ENCODE measurements around the gene PKLR. TPM values are rescaled to one million over a fixed set of nuclear protein-coding genes. Genes with fewer than 3 reads are reported as not detected.

PKLR gene
- polyA plus RNA-seq, 1 donor from 2014 or later, result not detected

DNA sequence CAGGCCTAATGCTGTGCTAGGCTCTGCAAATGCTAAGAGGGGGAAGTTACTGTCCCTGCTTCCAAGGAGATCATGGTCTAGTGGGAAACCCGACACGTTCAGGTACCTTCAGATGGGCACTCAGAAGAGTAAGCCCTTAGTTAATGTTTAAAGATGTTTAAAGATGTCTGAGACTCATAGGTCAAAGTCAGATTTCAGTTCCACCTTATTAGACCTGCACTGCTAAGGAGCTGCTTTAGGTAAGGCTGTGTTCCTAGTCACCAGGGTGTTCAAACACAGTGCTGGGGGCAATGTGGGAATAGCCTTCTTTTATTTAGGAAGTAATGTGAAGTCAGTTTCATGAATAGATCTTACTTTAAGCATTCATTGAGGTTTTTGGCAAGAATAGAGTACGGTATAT, 15.7 kb upstream of the PKLR start:
- H3K9me3 ChIP-seq (ENCODE audit: low read length), result no peaks in the 10 kb centered on the region
- no peak overlapping the region for H3K27ac ChIP-seq (ENCODE audit: low read length)
- no peak overlapping the region for H3K4me3 ChIP-seq (ENCODE audit: low read length)
- no peak overlapping the region for H2AFZ ChIP-seq (ENCODE audit: low read depth, low read length)
- TF ChIP-seq SMC3 (conservative IDR thresholded peaks at IDR 0.05; ENCODE audit: poor library complexity) (no peak), EP300 (conservative IDR thresholded peaks at IDR 0.05; ENCODE audit: poor library complexity, severe bottlenecking) (no peak), RAD21 (conservative IDR thresholded peaks at IDR 0.05) (no peak), TAF1 (IDR thresholded peaks at IDR 0.05; ENCODE audit: low read depth) (no peak), POLR2AphosphoS5 (IDR thresholded peaks at IDR 0.05) (no peak), MXI1 (conservative IDR thresholded peaks at IDR 0.05; ENCODE audit: poor library complexity, severe bottlenecking) (no peak), EZH2 (IDR thresholded peaks at IDR 0.05; ENCODE audit: borderline replicate concordance, insufficient read depth, low read length, poor library complexity, severe bottlenecking) (no peak)
- TF ChIP-seq, protein P1, sequence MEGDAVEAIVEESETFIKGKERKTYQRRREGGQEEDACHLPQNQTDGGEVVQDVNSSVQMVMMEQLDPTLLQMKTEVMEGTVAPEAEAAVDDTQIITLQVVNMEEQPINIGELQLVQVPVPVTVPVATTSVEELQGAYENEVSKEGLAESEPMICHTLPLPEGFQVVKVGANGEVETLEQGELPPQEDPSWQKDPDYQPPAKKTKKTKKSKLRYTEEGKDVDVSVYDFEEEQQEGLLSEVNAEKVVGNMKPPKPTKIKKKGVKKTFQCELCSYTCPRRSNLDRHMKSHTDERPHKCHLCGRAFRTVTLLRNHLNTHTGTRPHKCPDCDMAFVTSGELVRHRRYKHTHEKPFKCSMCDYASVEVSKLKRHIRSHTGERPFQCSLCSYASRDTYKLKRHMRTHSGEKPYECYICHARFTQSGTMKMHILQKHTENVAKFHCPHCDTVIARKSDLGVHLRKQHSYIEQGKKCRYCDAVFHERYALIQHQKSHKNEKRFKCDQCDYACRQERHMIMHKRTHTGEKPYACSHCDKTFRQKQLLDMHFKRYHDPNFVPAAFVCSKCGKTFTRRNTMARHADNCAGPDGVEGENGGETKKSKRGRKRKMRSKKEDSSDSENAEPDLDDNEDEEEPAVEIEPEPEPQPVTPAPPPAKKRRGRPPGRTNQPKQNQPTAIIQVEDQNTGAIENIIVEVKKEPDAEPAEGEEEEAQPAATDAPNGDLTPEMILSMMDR (IDR thresholded peaks at IDR 0.05; ENCODE audit: poor library complexity, severe bottlenecking), result no peak
- TF ChIP-seq, protein P2, sequence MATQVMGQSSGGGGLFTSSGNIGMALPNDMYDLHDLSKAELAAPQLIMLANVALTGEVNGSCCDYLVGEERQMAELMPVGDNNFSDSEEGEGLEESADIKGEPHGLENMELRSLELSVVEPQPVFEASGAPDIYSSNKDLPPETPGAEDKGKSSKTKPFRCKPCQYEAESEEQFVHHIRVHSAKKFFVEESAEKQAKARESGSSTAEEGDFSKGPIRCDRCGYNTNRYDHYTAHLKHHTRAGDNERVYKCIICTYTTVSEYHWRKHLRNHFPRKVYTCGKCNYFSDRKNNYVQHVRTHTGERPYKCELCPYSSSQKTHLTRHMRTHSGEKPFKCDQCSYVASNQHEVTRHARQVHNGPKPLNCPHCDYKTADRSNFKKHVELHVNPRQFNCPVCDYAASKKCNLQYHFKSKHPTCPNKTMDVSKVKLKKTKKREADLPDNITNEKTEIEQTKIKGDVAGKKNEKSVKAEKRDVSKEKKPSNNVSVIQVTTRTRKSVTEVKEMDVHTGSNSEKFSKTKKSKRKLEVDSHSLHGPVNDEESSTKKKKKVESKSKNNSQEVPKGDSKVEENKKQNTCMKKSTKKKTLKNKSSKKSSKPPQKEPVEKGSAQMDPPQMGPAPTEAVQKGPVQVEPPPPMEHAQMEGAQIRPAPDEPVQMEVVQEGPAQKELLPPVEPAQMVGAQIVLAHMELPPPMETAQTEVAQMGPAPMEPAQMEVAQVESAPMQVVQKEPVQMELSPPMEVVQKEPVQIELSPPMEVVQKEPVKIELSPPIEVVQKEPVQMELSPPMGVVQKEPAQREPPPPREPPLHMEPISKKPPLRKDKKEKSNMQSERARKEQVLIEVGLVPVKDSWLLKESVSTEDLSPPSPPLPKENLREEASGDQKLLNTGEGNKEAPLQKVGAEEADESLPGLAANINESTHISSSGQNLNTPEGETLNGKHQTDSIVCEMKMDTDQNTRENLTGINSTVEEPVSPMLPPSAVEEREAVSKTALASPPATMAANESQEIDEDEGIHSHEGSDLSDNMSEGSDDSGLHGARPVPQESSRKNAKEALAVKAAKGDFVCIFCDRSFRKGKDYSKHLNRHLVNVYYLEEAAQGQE (IDR thresholded peaks at IDR 0.05; ENCODE audit: borderline replicate concordance), result no peak
- no peaks in the 10 kb centered on the region for H3F3A ChIP-seq (ENCODE audit: insufficient read depth, low read length, poor library complexity, severe bottlenecking)
- H3K4me2 ChIP-seq (ENCODE audit: low read length), result no peak overlapping the region
- no peaks in the 10 kb centered on the region for H3K36me3 ChIP-seq (ENCODE audit: insufficient read depth, low read length)
- H3K79me2 ChIP-seq (replicated peaks; ENCODE audit: insufficient read depth, low read length), result peaks cover 21% of the 10 kb centered on the region
- H4K20me1 ChIP-seq (ENCODE audit: insufficient read depth), result no peaks in the 10 kb centered on the region
- no peak overlapping the region for H3K9ac ChIP-seq (ENCODE audit: low read length)
- no peaks in the 10 kb centered on the region for H3K27me3 ChIP-seq (ENCODE audit: insufficient read depth, low read depth, low read length)
- no peaks in the 10 kb centered on the region for H3K9me2 ChIP-seq (ENCODE audit: insufficient read depth, low read length)

DNA sequence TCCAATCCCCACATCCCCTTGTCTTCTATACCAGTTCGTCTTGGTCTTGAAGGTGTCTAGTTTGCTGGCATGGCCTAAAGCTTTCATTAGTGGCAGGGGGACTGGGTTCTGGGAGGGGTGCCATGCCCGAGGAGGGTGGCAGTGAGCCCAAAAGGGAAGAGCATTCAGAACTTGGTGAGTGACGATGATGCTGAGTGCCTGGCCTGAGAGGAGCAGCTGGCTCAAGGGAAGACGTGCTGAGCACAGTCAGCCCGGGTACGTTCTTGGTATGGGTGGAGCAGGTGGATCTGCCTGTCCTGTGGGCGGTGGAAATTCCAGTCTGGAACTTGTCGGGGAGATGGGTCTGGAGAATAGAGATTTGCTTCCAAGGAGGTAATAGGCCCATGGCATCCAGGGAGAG, 12.0 kb upstream of the PKLR start:
- no peaks in the 10 kb centered on the region for H3K9me2 ChIP-seq (ENCODE audit: insufficient read depth, low read length)
- H3F3A ChIP-seq (ENCODE audit: insufficient read depth, low read length, poor library complexity, severe bottlenecking), result no peaks in the 10 kb centered on the region
- H3K9me3 ChIP-seq (ENCODE audit: low read length), result no peaks in the 10 kb centered on the region
- no peaks in the 10 kb centered on the region for H3K27me3 ChIP-seq (ENCODE audit: insufficient read depth, low read depth, low read length)
- no peak overlapping the region for H2AFZ ChIP-seq (ENCODE audit: low read depth, low read length)
- no peak overlapping the region for H3K4me3 ChIP-seq (ENCODE audit: low read length)
- TF ChIP-seq, protein P1 (IDR thresholded peaks at IDR 0.05; ENCODE audit: poor library complexity, severe bottlenecking), result no peak
- TF ChIP-seq TAF1 (IDR thresholded peaks at IDR 0.05; ENCODE audit: low read depth), result no peak
- TF ChIP-seq RAD21 (conservative IDR thresholded peaks at IDR 0.05), result no peak
- TF ChIP-seq MXI1 (conservative IDR thresholded peaks at IDR 0.05; ENCODE audit: poor library complexity, severe bottlenecking), result no peak
- TF ChIP-seq, protein P2 (IDR thresholded peaks at IDR 0.05; ENCODE audit: borderline replicate concordance), result no peak
- TF ChIP-seq SMC3 (conservative IDR thresholded peaks at IDR 0.05; ENCODE audit: poor library complexity), result no peak
- no peak for TF ChIP-seq EZH2 (IDR thresholded peaks at IDR 0.05; ENCODE audit: borderline replicate concordance, insufficient read depth, low read length, poor library complexity, severe bottlenecking)
- TF ChIP-seq POLR2AphosphoS5 (IDR thresholded peaks at IDR 0.05), result no peak
- no peak for TF ChIP-seq EP300 (conservative IDR thresholded peaks at IDR 0.05; ENCODE audit: poor library complexity, severe bottlenecking)
- H3K79me2 ChIP-seq (replicated peaks; ENCODE audit: insufficient read depth, low read length), result peaks cover 23% of the 10 kb centered on the region
- H3K27ac ChIP-seq (ENCODE audit: low read length), result no peak overlapping the region
- no peak overlapping the region for H3K4me2 ChIP-seq (ENCODE audit: low read length)
- no peaks in the 10 kb centered on the region for H4K20me1 ChIP-seq (ENCODE audit: insufficient read depth)
- H3K36me3 ChIP-seq (ENCODE audit: insufficient read depth, low read length), result no peaks in the 10 kb centered on the region
- H3K9ac ChIP-seq (ENCODE audit: low read length), result no peak overlapping the region

Data from neural cell (in vitro differentiated cells).